Kidney glomerular epithelial cell (primary cell): ENCODE measurements around the gene NUDT4.

Source experiments
- DNase-seq: peaks from one replicate; lab custom pipeline; 2025; lab: John Stamatoyannopoulos, UW

Gene NUDT4

DNA sequence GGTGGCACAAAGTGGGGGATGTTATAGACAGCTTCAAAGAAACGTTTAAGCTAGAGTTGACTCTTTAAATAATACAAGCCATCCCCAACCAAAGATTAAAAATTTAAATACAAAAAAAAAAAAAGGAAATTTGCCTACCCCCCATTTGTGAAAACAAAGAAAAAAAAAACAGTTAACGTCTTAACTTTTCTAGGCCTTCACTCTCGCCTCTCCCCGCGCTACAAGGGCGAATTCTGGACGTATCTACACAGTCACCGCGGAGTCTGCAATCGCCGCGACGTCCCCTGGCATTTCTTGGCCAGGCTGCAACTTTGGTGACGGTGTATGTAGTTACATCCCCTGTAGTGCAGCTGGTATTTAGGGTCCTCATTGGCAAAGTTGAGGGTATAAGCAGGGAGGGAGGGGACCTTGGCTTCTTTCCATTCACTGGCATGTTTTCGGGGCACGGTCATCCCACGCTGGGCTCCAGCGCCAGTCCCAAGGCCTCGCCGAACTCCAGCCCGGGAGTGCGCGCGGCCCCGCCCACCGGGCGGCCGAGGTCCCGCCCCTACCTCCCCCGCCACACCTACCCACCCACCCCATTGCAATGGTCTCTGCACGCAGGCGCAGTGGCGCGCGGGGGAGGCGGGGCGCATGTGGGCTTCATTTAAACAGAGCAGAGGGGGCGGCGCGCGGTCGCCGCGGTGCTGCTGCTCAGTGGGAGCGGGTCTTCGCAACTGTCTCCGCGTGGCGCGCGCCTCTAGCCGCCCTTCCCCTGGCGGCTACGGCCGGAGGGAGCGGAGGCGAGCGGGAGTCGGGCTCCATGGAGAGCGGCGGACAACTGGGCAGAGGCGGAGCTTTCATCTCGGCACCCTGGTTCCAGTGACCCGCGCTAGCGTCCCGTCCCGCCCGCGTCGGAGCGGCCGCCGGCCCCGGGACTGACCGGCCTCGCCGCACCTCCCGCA, at the start of gene NUDT4:
NUDT4 (plus strand) TSS at position 674 of the 944 bp plus-strand sequence. CDS start 398 bp downstream, outside the sequence.
- DNase-seq, result peak; percentile 87

GRCh38 chr12:93333054-93333453, 44.7 kb upstream of the NUDT4 start:
- no peak for DNase-seq

GRCh38 chr12:93333828-93334227, 43.9 kb upstream of the NUDT4 start:
- no peak for DNase-seq

- DNase-seq, result no peak
Observed at GRCh38 chr12:93335603-93336162, 42.0 kb upstream of the NUDT4 start.

DNA sequence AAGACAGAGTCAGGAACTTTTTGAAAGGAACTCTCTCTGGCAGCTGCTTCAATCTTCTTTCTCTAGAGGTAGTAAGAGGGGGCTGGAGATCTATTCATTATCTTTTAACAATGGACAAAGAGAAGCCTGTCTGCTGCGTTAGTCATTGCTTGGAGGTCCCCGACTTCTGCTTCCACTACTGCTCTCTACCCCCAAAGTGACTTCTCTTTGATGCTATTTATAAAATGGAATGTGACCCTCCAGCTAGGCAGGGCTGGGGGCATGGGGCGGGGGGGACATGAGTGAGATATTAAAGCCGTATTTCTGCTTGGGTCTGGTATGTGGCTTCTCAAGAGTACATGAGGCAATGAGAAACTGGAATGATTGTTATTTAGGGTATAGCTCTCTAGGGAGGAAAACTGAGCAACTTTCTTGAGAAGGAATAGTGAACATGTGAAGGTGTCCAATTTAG, 41.4 kb upstream of the NUDT4 start:
- DNase-seq, result peak; percentile 36

- DNase-seq, result no peak
Observed at GRCh38 chr12:93338598-93338997, 39.1 kb upstream of the NUDT4 start.

DNA sequence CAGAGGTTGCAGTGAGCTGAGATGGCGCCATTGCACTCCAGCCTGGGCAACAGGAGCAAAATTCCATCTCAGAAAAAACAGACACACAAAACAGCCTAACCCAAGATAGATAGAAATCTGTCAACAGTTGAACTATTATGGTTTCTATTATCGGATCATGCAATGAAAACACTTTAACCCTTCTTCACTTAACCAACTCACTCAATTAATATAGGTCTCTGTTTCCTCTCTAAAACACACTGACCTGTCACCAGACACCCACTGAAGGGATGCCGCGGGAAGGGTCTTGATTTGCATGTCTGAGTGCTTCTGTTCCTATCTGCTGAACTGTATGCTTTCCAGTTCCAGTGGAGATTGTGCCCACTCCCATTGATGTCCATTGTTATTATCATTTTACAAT, 38.0 kb upstream of the NUDT4 start:
- DNase-seq, result no peak

DNA sequence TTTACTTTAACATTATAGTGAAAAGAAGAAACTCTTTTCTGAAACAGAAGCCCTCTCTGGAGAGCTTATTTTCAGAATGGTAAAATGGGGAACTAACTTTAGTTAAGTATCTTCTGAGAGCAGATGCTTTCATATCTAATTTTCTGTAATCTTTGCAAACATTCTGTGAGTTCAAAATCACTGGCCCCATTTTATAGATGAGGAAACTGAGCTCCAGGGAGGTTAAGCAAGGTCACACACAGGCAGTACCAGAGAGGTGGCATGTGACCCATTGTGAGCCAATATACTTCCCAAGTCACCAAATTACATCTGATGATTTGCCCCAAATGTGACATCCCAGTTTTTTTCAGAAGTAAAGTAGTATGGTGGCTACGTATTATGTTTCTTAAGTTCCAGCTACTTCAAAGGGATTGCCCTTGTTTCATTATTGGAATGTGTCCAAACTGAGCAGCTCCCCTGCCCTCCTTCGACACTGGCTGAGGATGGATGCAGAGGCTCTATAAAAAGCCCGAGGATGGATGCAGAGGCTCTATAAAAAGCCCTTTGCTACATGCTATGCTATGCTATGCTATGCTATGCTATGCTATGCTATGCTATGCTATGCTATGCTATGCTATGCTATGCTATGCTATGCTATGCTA, 36.2 kb upstream of the NUDT4 start:
- no peak for DNase-seq

DNA sequence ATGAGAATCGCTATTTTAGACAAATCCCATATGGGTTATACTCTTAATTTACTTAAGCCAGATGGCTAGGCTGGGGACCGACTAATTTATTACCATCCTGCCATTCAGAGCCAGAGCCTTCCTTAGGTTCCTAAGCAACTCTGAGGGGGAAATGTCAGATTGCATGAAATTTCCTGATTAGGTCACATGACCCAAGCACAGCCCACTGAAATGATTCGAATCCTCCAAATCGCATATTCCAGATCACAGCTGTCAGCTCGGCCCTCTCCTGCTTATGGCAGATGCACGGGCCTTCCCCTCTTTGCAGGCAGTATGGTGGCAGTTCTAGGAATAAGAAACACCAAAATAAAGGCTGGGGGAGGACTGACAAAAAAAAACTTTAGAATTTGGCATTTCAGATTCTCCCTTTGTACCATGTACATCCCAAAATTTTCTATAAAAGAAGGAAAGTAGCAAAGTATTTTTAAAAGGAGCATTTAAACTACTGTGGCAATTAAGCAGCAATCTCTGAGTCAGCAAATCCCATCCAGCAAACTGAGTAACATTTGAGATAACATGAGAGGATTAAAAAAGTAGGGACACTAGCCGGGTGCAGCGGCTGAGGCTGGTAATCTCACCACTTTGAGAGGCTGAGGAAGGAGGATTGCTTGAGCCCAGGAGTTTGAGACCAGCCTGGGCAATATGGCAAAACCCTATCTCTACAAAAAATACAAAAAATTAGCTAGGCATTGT, 30.5 kb upstream of the NUDT4 start:
- DNase-seq, result no peak

DNA sequence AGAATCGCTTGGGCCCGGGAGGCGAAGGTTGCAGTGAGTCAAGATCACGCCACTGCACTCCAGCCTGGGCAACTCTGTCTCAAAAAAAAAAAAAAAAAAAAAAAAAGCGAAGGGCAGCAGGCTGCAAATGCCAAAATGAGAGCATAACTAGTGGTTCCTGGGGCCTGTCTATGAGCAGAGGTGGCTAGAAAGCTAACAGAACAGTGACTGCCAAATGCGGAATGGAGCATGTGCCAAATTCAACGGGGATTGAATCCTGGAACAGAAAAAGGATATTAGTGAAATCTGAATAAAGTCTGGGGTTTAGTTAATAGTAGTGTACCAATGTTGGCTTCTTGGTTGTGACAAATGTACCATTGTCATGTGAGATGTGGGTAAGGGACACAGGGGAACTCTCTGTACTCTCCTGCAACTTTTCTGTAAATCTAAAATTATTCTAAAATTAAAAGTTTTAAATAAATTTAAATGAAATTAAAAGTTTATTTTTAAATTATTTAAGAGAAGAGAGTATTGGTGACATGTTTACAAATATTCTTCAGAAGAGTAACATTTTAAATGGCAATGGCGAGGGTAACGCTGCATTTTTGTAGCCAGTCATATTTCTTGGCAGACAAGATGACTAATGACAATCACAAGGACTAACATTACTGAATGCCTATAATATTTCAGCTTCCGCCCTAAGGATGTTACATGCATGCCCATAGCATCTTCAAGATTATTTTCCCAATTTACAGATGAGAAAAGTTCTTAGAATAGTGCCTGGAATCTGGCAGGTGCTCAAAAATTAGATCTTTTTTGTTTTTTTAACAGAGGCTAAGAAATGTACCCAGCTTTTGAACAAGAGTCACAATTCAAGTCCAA, 28.9 kb upstream of the NUDT4 start:
- no peak for DNase-seq

DNA sequence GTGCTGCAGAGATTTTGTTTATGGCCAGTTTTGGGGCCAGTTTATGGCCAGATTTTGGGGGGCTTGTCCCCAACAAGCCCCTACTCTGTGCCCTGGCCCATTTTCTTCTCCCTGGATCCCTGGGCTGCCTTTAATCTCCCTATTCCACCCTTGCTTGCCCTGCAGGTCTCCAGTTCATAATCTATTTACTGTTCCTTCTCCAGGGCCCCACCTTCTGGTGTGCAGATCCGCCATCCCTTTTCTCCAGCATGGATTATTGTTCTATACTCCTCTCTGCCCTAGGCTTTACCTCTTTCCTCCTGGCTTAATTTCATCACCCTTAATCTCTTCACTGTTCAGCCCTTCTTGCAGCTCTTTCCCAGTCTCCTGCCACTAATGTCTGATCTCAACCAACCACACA, 26.0 kb upstream of the NUDT4 start:
- DNase-seq, result no peak

- no peak for DNase-seq
Observed at GRCh38 chr12:93352321-93352720, 25.4 kb upstream of the NUDT4 start.

DNA sequence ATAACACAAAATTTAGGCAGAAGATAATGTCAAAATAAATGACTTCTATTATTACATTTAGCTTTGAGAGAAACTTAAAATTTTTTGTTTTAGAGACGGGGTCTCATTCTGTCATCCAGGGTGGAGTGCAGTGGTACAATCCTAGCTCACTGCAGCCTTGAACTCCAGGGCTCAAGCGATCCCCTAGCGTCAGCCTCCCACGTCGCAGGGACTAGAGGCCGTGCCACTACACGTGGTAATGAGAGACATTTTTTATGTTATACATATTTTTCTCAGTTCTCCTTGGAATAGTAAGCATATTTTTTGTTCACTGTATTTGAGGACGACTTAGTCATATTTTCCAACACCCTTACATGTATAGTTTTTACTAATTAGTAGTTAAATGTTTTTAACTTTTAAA, 21.5 kb upstream of the NUDT4 start:
- DNase-seq, result no peak

GRCh38 chr12:93358058-93358457, 19.7 kb upstream of the NUDT4 start:
- no peak for DNase-seq

GRCh38 chr12:93358821-93359220, 18.9 kb upstream of the NUDT4 start:
- DNase-seq, result no peak

GRCh38 chr12:93360688-93361087, 17.0 kb upstream of the NUDT4 start:
- DNase-seq, result no peak

GRCh38 chr12:93361151-93361919, 16.4 kb upstream of the NUDT4 start:
- peak; percentile 20 for DNase-seq

- no peak for DNase-seq
Observed at GRCh38 chr12:93363841-93364297, 13.9 kb upstream of the NUDT4 start.

DNA sequence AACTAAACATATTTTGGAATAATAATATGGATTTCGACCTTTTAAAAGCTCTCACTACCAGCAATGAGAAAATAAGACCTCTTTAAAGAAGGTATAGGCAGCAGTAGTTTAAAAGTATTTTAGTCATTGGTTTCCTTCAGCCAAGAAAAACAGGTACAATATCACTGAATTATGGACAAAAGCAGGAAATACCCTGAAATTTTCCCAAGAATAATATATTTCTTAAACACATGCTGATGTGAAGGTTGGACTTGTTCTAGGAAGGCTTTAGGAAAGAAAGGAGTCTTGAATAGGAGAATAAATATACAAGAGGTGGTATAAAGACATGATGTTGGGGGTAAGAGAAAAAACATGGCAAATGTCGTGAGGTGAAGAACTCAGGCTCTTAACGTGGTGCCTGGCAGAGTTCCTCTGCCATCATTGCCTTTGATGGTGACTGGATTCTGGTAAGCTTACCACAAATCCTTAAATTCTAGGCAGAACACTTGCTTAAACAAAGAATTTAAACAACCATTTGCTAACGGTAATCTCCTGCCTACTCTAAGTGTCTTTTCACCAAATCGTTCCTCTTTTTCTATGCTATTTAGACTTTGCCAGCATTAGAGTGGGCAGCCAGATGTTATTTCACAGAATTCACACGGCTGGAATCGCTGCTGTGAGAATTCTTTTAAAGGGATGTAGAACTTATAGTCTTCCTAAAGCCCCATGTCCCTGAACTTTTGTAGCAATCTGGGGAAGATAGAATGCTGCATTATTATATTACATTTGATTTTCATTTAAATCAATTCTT, 11.9 kb upstream of the NUDT4 start:
- no peak for DNase-seq

DNA sequence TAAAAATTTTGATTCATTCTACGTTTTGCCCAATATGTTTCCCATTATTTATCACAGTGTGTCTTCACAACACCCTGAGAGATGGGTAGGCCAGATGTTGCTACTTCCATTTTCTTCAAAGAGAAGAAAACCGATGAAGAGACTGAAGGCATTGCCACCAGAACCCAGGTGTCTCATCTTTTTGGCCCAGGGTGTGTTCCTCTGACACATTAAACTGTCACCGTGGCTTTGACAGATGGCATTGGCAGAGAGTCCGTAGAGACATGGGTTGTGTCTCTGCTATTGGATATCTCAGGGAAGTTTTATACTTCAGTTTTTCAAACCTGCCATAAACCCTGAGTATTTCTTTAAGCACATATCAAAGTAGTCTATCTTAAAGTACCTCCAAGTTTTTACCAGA, 11.3 kb upstream of the NUDT4 start:
- no peak for DNase-seq
